Measurements from ENCODE around the gene KIAA1549.
"Not testable (repeated sequence)": the region's sequence is repeated elsewhere in the genome, so short reads cannot be mapped to it uniquely, and the experiment has no call there.

Gene KIAA1549

GRCh38 chr7:138798836-138799235 lies 182.4 kb downstream of the KIAA1549 start:
- DNase-seq = no peak

GRCh38 chr7:138797715-138798320 lies 183.4 kb downstream of the KIAA1549 start, which contains the start of the genes ATP6V0A4 and TMEM213:
ATP6V0A4 (minus strand) TSS chr7:138798196; CDS start chr7:138771247, 26,949 bp downstream.
TMEM213 (plus strand) TSS chr7:138797994; CDS start chr7:138798105, 111 bp downstream.
- no peak for DNase-seq

- not testable (repeated sequence) for DNase-seq
These were observed 184.1 kb downstream of the KIAA1549 start for GRCh38 chr7:138797046-138797445.

GRCh38 chr7:138796038-138796615 lies 185.1 kb downstream of the KIAA1549 start:
- DNase-seq = no peak

DNA sequence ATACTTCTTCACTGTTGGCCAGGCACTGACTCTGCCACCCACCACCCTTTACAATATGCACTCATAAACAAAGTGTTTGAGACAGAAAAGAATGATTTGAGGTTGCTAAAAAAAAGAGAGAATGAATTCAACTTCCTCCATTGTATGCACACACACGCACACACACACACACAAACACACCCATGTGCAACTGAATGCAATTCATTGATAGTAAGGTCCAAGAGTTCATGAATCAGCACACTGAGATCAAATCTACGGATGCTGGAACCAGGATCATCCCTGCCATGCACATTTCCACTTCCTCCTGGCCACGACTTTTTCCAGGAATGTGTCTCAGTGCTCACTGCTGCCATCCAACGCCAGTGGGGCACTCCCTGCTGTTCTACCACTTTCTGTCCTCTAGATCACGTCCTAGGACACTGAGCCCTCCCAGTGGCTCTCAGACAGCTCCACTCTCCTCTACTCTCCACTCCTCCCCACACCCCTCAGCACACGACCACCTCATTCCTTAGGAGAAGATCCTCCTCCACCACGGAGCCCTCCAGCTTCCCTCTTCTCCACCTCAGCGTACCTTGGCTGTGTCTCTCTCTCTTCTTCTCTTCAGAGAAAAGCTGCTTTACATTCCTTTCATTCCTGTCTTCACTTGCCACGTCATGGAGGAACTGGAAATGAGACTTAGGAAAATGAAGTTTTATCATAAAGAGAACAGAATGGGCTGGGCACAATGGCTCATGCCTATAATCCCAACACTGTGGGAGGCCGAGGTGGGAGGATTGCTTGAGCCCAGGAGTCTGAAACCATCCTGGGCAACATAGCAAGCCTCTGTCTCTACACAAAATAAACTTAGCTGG lies 195.4 kb downstream of the KIAA1549 start:
- no peak for DNase-seq

DNA sequence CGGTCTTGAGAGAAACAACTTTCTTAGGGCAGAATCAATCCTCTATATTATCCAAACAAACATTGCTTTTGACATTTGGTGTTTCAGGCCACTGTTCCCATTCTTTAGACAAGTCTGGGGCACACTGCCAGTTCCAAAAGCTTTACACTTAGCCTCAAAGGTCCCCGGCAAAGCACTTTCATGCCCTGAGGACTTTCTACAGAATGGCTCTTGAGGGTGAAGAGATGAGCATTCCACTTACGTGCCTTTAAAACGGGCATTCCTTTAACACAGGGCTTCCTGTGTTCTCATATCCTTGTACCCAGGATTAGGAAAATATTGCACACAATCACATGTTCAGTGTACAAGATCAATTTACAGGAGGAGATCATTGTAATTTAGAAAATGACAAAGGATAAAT lies 196.5 kb downstream of the KIAA1549 start:
- DNase-seq = no peak
